ENCODE data around the gene TNIK. TPM values are rescaled to one million over a fixed set of nuclear protein-coding genes. Genes with fewer than 3 reads are reported as not detected.

The TNIK gene
- total and polyA plus RNA-seq, 10 of the 15 experiments (the other 5 are each of a cell fraction or from before 2014, with no cell fraction given), result 13.9 to 74.3 (median 48.2) TPM

- TF ChIP-seq, protein P1, sequence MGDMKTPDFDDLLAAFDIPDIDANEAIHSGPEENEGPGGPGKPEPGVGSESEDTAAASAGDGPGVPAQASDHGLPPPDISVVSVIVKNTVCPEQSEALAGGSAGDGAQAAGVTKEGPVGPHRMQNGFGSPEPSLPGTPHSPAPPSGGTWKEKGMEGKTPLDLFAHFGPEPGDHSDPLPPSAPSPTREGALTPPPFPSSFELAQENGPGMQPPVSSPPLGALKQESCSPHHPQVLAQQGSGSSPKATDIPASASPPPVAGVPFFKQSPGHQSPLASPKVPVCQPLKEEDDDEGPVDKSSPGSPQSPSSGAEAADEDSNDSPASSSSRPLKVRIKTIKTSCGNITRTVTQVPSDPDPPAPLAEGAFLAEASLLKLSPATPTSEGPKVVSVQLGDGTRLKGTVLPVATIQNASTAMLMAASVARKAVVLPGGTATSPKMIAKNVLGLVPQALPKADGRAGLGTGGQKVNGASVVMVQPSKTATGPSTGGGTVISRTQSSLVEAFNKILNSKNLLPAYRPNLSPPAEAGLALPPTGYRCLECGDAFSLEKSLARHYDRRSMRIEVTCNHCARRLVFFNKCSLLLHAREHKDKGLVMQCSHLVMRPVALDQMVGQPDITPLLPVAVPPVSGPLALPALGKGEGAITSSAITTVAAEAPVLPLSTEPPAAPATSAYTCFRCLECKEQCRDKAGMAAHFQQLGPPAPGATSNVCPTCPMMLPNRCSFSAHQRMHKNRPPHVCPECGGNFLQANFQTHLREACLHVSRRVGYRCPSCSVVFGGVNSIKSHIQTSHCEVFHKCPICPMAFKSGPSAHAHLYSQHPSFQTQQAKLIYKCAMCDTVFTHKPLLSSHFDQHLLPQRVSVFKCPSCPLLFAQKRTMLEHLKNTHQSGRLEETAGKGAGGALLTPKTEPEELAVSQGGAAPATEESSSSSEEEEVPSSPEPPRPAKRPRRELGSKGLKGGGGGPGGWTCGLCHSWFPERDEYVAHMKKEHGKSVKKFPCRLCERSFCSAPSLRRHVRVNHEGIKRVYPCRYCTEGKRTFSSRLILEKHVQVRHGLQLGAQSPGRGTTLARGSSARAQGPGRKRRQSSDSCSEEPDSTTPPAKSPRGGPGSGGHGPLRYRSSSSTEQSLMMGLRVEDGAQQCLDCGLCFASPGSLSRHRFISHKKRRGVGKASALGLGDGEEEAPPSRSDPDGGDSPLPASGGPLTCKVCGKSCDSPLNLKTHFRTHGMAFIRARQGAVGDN (IDR thresholded peaks at IDR 0.05), result no peak
- TF ChIP-seq CHD4 (IDR thresholded peaks at IDR 0.05), result no peak
- no peak for TF ChIP-seq LARP7 (IDR thresholded peaks at IDR 0.05)
- no peak for TF ChIP-seq RCOR1 (conservative IDR thresholded peaks at IDR 0.05; ENCODE audit: low read depth, low read length)
- TF ChIP-seq KAT2A (conservative IDR thresholded peaks at IDR 0.05; ENCODE audit: control insufficient read depth, low read depth, low read length), result no peak
- peak; percentile 62; the same call in 1 of the 2 replicates for TF ChIP-seq MEF2A (IDR thresholded peaks at IDR 0.05; ENCODE audit: insufficient read depth, low read depth, low read length)
- no peak for TF ChIP-seq ASH2L (IDR thresholded peaks at IDR 0.05; ENCODE audit: borderline replicate concordance, low read depth)
- peak; percentile 51 to 57; a peak in 2 of 4 replicates for TF ChIP-seq IKZF2 (IDR thresholded peaks at IDR 0.05)
- no peak for TF ChIP-seq MYC (IDR thresholded peaks at IDR 0.05; ENCODE audit: insufficient read depth, insufficient read length, insufficient replicate concordance, low read length, severe bottlenecking)
- TF ChIP-seq PRDM15 (CRISPR knock-in tag; IDR thresholded peaks at IDR 0.05), result no peak
- no peak for TF ChIP-seq RELA (IDR thresholded peaks at IDR 0.05; ENCODE audit: borderline replicate concordance, partially characterized antibody)
- no peak for TF ChIP-seq SMAD1 (IDR thresholded peaks at IDR 0.05; ENCODE audit: low read depth, partially characterized antibody)
- no peak for TF ChIP-seq RAD51 (IDR thresholded peaks at IDR 0.05)
- TF ChIP-seq SP1 (IDR thresholded peaks at IDR 0.05; ENCODE audit: low read depth, low read length), result no peak
- TF ChIP-seq USF1 (IDR thresholded peaks at IDR 0.05; ENCODE audit: borderline replicate concordance, extremely low read length, insufficient read depth, low read depth, low read length), result no peak
- TF ChIP-seq HDGF (IDR thresholded peaks at IDR 0.05), result no peak
- TF ChIP-seq RUNX3 (IDR thresholded peaks at IDR 0.05; ENCODE audit: low read length), result peak; percentile 65; the same call in 1 of the 2 replicates
- no peak for TF ChIP-seq USF2 (IDR thresholded peaks at IDR 0.05; ENCODE audit: borderline replicate concordance, low read depth, low read length)
- TF ChIP-seq NR2C2 (IDR thresholded peaks at IDR 0.05; ENCODE audit: borderline replicate concordance, control insufficient read depth, insufficient read length, low read depth), result no peak
Observed at GRCh38 chr3:171293142-171293782, 166.9 kb downstream of the TNIK start (continued).

All from GM12878 (cell line).